C4-2B (cell line): ENCODE measurements around the gene RABGGTA.

Source experiments
- ZFX ChIP-seq: fragments of 450-650 bp; IDR thresholded peaks from 2 replicates; pipeline ENCODE4 v1.6.1; 2017
- TF ChIP-seq, protein P1 (sequence below): fragments of 450-650 bp; conservative IDR thresholded peaks from 2 replicates; pipeline ENCODE4 v1.5.1; 2017; ENCODE audit warnings: mild to moderate bottlenecking

GRCh38 chr14:24256960-24257359 is 14.4 kb downstream of the RABGGTA start:
- TF ChIP-seq, protein P1, sequence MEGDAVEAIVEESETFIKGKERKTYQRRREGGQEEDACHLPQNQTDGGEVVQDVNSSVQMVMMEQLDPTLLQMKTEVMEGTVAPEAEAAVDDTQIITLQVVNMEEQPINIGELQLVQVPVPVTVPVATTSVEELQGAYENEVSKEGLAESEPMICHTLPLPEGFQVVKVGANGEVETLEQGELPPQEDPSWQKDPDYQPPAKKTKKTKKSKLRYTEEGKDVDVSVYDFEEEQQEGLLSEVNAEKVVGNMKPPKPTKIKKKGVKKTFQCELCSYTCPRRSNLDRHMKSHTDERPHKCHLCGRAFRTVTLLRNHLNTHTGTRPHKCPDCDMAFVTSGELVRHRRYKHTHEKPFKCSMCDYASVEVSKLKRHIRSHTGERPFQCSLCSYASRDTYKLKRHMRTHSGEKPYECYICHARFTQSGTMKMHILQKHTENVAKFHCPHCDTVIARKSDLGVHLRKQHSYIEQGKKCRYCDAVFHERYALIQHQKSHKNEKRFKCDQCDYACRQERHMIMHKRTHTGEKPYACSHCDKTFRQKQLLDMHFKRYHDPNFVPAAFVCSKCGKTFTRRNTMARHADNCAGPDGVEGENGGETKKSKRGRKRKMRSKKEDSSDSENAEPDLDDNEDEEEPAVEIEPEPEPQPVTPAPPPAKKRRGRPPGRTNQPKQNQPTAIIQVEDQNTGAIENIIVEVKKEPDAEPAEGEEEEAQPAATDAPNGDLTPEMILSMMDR, result no peak
- no peak for TF ChIP-seq ZFX
